SKM-1 (cell line): ENCODE results near the gene PXK.

Source experiments
- DNase-seq: peaks from one replicate; lab custom pipeline; 2025; ENCODE audit not compliant: unreplicated experiment; lab: John Stamatoyannopoulos, UW

Gene PXK

GRCh38 chr3:58346368-58346767 lies 13.7 kb downstream of the PXK start:
- no peak for DNase-seq

DNA sequence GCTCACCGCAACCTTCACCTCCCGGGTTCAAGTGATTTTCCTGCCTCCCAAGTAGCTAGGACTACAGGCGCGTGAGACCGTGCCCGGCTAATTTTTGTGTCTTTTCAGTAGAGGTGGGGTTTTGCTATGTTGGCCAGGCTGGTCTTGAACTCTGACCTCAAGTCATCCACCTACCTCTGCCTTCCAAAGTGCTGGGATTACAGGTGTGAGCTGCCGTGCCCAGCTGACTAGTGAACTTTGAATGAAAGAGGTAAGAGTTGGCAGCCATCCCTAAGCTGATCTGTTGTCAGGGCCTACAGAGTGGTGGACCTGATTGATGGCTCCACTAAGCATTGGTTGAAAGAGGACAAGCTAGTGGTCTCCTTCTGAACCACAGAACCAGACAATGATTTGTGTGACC lies 15.3 kb downstream of the PXK start:
- DNase-seq, result no peak

DNA sequence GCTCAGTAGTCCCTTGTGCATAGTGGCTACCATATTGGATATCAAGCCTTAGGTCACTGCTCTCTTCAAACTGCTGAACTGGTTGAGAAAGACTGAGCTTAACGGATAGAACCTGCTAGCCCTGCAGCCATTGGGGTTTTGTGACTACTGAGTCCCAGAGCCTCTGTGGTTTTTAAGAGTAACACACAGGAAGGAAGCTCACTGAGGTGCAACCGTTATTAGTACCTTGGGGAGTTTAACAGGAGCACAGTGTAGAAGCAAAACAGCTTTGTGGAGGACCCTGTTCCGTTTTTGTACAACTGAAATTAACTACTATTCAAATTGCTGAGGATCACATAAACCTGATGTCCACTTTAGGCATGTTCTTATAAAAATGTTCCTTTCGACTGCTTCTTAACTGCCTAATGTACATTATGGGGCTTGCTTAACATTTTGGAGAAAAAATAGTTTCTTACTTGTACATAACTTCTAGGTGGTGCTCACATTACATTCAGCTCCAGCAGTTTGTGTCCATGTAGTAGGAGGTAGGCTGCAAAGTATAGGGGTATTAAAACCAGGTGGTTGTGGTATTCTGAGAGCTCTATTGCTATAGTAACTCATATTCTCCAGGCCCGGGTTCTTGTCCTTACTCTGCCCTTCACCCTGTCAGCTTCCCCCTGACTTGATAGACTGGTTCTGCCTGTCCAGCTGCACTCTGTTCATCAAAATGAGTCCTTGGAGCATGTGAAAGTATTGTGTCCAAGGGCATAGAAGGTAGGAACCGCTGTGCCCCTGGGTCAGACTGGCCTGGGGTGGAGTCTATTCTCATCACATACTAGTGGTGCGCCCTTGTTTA lies 17.3 kb downstream of the PXK start:
- DNase-seq, result peak; percentile 85

GRCh38 chr3:58350627-58351013 lies 17.9 kb downstream of the PXK start:
- peak; percentile 55 for DNase-seq

DNA sequence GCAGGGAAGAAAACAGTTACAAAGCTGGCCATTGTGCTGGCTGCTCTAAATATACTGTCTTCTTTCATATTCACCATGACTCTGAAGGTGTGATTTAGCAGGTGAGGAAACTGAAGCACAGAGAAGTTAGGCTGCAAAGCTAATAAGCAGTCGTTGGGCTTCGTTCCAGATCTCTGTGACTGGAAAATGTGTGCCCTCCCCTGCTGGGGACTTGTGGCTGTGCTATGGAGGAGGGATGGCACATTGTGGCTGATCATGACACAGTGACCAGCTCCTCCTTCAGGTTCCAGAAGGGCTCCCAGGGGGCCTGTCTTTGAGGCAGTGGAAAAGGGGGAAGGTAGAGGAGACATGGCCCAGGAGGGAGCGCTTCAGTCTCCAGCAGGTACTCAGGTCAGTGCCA lies 19.2 kb downstream of the PXK start:
- peak; percentile 31 for DNase-seq

DNA sequence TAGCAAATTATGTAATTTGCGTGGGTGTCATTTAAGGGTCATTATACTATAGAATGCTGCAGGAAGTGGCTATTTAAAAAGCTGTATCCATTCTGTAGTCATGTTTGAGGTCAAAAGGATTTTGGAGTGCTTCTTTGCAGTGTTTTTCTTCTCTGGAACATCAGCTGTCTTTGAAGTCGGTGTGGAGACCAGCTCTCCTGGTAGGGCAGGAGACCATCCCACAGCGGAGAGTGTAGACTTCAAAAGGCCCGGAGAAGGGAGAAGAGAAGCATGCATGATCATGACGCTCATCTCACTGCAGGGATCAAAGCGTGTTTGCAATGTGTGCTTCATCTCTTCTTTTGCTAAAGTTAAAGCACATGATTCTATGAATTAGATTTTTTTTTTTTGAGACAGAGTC lies 19.9 kb downstream of the PXK start:
- no peak for DNase-seq

DNA sequence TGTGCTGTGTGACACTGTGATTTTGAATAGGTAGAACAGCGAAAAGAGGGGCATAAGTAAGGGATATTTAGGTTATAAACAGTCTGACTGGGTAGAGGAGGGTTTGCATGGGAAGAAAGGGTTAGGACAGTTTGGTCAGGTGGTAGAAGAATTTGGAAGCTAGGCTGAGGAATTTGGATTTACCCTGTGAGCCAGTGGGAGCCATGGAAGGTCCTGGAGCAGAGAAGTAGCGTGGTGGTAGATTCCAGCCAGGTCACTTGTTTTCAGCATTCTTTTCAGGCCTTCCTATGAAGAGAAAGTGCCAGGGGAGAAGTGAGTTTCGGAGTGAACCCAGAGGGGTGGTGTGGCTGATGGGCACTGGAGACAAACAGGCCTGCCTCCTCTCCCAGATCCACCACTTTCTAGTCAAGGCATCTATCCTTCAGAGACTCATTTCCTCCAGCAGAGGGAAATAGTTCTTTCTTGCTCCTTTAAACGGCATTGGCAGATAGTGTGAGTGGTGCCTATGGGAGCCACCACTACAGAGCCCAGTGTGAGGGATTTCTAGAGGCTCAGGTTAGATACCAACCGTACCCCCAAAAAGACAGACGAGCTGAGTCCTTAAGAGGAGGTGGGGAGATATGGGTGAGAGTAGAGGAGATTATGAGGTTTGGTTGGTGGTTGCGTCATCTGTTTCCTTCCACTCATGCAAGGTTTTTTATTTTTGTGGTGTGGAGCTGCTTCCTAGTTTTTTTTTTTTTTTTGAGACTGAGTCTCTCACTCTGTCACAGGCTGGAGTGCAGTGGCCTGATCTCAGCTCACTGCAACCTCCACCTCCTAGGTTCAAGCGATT lies 21.2 kb downstream of the PXK start:
- peak; percentile 78 for DNase-seq

DNA sequence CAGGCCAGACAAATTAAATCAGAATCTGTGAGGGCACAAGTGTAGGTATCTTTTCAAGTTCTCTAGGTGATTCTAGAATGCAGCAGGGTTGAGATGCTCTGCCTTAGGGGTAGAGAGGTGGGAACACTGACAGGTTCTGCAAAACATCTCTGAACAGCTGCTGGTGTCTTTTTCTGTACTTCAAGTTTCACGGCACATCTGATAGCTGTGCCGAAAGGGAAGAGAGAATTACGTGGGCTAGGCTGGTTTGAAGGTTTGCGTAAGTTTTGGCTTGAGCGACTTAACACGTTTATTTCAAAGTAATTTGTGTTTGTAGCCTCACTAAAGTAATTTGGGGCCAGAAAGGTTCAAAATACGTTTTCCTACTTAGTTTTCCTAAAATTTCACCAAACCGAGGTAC lies 22.5 kb downstream of the PXK start:
- DNase-seq, result peak; percentile 25

DNA sequence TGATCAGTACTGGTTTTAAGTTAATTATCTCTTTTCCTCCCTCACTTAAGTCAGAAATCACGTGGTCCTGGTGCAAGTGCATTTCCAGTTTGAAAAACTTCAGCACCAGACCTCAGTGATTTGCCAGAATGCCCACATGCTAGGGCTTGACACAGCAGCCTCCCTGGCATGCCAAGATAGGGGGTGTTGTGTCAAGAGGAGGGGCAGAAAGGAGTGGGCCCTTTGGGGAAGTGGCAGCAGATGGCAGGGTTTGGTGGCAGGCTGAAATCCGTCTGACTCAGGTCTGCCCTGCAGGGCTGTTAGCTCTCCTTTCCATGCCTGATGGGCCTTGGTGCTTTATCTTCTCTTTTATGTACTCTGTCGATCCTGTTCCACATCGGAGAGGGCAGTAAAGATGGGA lies 23.4 kb downstream of the PXK start:
- DNase-seq, result no peak

DNA sequence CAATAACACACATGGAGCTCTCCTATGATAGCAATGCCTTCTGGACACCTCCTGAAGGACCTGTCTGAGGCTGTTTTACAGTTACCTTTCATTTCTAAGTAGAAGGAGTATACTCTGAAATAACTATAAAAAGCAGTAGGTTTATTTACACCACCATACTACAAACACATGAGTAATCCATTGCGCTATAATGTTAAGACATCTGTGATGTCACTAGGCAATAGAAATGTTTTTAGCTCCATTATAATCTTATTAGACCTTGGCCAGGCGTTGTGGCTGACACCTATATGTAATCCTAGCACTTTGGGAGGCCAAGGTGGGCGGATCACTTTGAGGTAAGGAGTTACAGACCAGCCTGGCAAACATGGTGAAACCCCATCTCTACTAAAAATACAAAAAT lies 24.7 kb downstream of the PXK start:
- no peak for DNase-seq

DNA sequence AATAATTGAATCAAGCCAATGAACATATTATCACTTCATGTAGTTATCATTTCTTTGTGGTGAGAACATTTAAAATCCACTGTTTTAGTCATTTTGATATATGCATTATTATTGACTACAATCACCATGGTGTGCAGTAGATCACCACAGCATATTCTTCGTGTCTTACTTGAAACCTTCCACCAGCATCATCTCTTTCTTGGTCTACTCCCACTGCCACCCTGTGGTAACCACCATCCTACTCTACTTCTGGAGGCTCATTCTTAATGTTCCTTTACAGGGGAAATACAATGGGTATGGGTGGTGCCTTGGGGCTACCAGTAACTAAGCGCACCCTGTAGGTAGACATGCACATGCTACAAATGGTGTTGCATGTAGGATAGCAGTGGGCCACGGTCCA lies 25.4 kb downstream of the PXK start:
- DNase-seq, result no peak

DNA sequence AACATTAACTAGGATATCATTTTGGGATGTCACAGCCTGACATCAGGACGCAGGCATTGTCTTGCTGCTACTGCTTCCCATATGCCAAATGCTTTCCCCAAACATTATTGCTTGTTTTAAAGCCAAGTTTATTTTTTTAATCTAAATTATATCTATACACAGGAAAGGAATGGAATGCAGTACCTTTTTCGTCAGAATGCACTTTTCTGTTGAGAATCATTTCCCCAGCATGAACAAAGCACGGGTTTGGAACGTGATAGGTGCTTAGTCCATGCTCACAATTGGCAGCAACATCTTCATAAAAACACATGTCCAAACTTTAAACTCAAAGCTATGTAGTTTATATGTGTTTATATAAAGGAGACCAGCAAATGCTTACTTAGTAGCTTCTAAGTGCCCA lies 26.1 kb downstream of the PXK start:
- DNase-seq, result no peak

GRCh38 chr3:58359621-58360020 lies 26.9 kb downstream of the PXK start:
- DNase-seq, result no peak

DNA sequence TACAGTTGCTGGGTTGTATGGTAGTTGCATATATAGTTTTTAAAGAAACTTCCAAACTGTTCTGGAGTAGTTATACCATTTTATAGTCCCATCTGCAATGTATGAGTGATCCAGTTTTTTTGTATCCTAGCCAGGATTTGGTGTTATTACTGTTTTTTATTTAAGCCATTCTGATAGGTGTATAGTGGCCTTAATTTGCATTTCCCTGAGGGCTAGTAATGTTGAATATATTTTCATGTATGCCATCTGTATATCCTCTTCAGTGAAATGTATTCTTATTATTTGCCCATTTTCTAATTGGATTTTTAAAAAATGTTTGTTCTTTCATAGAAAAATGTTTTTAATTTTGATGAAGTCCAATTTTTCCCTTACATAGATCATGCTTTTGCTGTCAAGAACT lies 29.2 kb downstream of the PXK start:
- DNase-seq, result no peak

GRCh38 chr3:58366699-58367098 lies 34.0 kb downstream of the PXK start:
- DNase-seq, result no peak

DNA sequence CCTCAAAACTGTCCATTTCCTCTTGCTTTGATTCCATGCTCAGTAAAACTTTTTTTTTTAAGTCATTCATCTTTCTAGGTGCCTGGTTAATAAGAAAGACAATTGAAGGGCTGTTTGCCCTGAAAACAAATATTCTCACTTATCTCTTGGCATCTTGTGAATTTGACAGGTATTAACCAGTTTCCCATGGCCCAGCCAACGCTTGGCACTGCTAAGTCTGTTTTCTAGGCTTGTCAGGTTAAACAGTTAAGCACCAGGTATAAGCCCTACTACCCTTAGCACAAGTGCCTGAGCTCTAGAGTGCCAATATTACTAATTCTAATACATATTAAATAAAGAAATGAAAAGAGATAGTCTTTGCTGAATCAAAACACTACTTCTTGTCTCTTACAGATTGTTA lies 36.3 kb downstream of the PXK start:
- no peak for DNase-seq

DNA sequence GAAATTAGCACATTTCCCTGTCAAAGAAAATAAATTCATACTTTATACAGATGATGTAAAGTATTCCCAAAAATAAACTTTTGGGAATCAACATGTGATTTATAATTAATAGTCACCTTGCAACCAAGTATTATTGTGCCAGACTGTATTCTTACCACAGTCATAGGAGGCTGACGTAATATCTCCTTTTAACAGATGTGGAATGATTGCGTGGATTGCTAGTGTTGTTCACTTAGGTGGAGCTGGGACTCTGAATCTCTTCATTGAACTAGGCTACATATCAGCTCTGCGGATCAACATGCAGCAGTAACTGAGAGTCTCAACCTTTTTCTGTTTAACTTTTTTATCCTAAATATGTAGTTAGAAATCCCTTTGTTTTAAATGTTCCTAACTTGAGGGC lies 37.2 kb downstream of the PXK start:
- no peak for DNase-seq

DNA sequence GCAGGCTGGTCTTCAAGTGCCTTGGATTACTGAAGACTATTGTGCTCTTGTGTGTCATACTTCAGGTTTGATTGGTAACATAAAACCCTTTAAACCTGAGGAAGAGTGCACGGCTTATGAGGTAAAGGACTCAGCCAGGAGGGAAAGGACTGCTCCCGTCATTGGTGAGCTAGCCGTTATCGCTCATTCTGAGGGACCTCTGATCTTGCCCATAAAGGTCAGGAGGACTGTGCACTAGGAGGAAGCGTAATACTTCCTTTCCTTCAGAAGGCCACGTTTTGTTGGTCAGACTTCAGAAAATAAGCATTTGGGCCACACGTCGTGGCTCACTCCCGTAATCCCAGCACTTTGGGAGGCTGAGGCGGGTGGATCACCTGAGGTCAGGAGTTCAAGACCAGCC lies 37.7 kb downstream of the PXK start:
- no peak for DNase-seq

GRCh38 chr3:58371754-58372153 lies 39.1 kb downstream of the PXK start:
- DNase-seq, result no peak

GRCh38 chr3:58375254-58375653 lies 42.6 kb downstream of the PXK start:
- no peak for DNase-seq

GRCh38 chr3:58377168-58377567 lies 44.5 kb downstream of the PXK start:
- DNase-seq, result no peak

GRCh38 chr3:58377750-58378149 lies 45.1 kb downstream of the PXK start:
- no peak for DNase-seq
